Measurements from ENCODE around the gene ANKRD34A.

Gene ANKRD34A

DNA sequence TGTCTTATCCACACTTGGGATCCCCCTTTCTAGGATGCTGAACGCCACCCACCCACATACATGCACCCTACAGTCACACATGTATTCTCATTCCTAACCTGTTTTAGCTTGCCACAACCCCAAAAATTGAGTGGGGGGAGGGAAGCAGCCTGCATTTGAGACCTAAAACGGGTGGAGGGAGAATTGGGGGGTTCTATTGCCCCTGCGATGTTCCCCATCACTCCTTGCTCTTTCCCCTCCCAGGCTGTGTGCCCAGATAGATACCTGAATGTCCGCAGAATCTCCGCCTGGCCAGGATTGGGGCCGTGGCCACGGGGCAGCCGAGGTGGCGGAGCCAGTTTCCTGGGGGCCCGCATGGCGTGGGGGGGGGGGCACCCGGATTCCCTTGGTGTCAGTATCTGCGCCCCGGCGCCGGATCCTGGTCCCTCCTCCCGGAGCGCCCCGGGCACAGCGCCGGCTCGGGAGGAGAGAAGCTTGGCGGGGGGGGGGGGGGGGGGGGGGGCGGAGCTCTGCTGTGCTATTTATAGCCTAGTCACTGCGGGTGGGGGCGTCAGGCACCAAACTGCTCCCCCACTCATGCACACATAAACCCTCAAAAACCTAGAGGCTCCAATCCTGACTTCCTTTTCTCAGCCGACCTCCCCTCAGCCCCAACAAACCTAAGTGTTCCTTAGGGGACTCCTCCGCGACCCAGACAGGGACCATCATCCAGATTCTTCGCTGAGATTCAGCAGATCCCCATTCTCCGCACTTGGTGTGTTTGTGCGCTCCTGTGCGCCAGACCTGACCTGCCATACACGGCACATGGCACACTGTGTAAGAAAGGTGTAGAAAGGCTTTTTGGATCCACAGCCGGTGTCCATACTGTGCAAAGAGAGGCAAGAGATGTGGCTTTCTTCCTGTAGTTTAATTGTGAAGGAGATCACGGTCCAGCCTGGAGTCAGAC, 1.9 kb downstream of the ANKRD34A start:
- ATAC-seq: no peak
- Mint-ChIP-seq H3K27ac (peak overlapping the region; percentile 88), H3K9me3 (no peaks in the 10 kb centered on the region), H3K4me3 (peak overlapping the region; percentile 75), H3K4me1 (peaks cover 64% of the 10 kb centered on the region), H3K36me3 (peaks cover 20% of the 10 kb centered on the region)
- DNase-seq (ENCODE audit: low spot score in 2 of 2): peak in 1 of 2 donors; percentile 73

- Mint-ChIP-seq H3K4me1 (peaks cover 71% of the 10 kb centered on the region), H3K27ac (peak overlapping the region; percentile 88), H3K9me3 (no peaks in the 10 kb centered on the region), H3K36me3 (peaks cover 20% of the 10 kb centered on the region), H3K4me3 (peak overlapping the region; percentile 75)
- peak; percentile 40 to 75 for DNase-seq (ENCODE audit: low spot score in 2 of 2)
- peak; percentile 1 for ATAC-seq
Measured at GRCh38 chr1:145961425-145962156, 2.8 kb downstream of the ANKRD34A start.

- H3K9me3 Mint-ChIP-seq: no peaks in the 10 kb centered on the region
Measured at GRCh38 chr1:145961109-145961424, 3.3 kb downstream of the ANKRD34A start.

DNA sequence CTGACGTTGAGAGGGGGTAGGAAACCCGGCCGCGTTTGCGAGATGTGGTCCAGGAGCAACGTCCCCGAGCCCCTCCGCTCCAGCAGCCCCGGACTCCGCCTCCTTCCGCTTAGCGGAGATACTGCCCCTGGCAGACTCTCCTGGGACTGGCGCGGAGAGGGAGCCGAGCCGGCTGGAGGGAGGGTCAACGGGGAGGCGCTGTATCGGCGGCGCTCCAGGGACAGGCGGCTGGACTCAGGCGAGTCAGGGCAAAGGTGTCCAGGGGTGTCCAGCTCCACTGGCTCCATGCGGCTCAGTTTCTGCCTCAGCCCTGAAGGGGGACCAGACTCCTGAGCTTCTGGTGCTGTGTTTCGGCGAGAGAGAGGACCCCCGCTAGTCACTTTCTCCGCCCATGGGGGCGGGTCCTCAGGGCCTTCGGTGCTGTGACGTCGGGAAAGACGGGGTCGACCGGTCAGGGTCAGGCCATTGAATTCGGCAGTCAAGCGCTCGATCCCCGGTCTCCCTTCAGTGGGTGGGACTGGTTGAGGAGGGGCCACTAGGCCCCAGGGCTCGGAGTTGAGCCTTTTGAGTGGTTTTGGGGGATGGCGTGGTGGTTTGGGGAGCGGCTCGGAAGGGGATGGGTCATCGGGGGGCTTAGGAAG, 3.8 kb downstream of the ANKRD34A start:
- H3K4me3 Mint-ChIP-seq: peak overlapping the region; percentile 75
- peaks cover 81% of the 10 kb centered on the region for H3K4me1 Mint-ChIP-seq
- H3K9me3 Mint-ChIP-seq: no peaks in the 10 kb centered on the region
- peak overlapping the region; percentile 88 for H3K27ac Mint-ChIP-seq
- DNase-seq (ENCODE audit: low spot score in 2 of 2) (peak; percentile 27 to 78), ATAC-seq (no peak)
- peaks cover 20% of the 10 kb centered on the region for H3K36me3 Mint-ChIP-seq

More at GRCh38 chr1:145961109-145961424, 3.3 kb downstream of the ANKRD34A start:
- ATAC-seq (no peak), DNase-seq (ENCODE audit: low spot score in 2 of 2) (no peak)
- Mint-ChIP-seq H3K27ac (peak overlapping the region; percentile 88), H3K4me1 (peaks cover 76% of the 10 kb centered on the region), H3K36me3 (peaks cover 20% of the 10 kb centered on the region), H3K4me3 (peak overlapping the region; percentile 75)

DNA sequence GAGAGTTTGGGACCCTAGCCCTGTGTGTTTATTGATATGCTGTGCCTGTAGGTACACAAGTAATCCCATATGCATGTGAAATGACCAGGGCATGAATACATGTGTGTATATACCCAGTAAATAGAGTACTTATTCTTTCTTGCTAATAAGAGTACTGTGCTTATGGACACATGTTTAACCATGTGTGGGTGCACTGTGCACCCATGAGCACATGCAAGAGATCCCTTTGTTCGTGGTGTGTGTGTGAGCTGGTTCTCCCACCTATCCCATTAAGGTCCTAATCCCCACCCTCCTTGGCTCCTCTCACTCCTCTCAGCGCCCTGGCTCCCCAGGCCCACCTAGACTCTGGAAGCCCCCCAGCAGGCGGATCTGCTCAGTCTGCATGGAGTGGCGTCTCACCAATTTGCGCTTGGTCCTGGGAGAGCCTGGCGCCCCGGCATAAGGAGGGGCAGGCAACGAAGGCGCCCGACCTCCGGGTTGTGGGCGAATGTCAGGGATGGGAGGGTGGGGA, 4.4 kb downstream of the ANKRD34A start:
- H3K4me3 Mint-ChIP-seq: peak overlapping the region; percentile 75
- ATAC-seq (no peak), DNase-seq (ENCODE audit: low spot score in 2 of 2) (no peak)
- H3K36me3 Mint-ChIP-seq: peaks cover 20% of the 10 kb centered on the region
- peaks cover 82% of the 10 kb centered on the region for H3K4me1 Mint-ChIP-seq
- no peaks in the 10 kb centered on the region for H3K9me3 Mint-ChIP-seq
- peak overlapping the region; percentile 88 for H3K27ac Mint-ChIP-seq

GRCh38 chr1:145959333-145959732, 5.0 kb downstream of the ANKRD34A start:
- H3K4me3 Mint-ChIP-seq: peak overlapping the region; percentile 75

DNA sequence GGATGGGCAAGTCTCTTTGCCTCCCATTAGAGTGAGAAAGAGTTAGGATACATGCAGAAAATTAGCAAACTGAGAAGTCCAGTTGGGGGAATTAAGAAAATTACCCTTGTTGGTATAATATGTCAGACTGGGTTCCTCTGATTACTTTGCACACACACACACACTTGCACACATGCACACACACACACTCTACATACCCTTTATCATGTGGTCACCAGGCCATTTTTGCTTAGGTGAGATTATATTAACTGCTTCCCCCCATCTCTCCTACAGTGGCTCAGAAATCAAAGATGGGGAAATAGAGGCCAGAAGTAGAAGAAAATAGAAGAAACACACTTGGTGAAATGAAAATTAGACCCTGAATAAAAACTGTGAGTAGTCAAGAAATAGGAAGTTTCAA, 5.6 kb downstream of the ANKRD34A start:
- Mint-ChIP-seq H3K4me1 (peaks cover 86% of the 10 kb centered on the region), H3K36me3 (peaks cover 14% of the 10 kb centered on the region), H3K4me3 (peak overlapping the region; percentile 75), H3K9me3 (no peaks in the 10 kb centered on the region), H3K27ac (no peak overlapping the region)
- DNase-seq (ENCODE audit: low spot score in 2 of 2): no peak
- no peak for ATAC-seq

More at GRCh38 chr1:145959333-145959732, 5.0 kb downstream of the ANKRD34A start:
- no peak for ATAC-seq
- no peak for DNase-seq (ENCODE audit: low spot score in 2 of 2)
- Mint-ChIP-seq H3K27ac (no peak overlapping the region), H3K9me3 (no peaks in the 10 kb centered on the region), H3K36me3 (peaks cover 18% of the 10 kb centered on the region), H3K4me1 (peaks cover 86% of the 10 kb centered on the region)

GRCh38 chr1:145957443-145958319, 6.7 kb downstream of the ANKRD34A start, which contains the start of gene LIX1L:
Gene LIX1L, minus strand, starts transcription at chr1:145958017. Its CDS starts 90 bp downstream, at chr1:145957927.
- H3K36me3 Mint-ChIP-seq: peaks cover 23% of the 10 kb centered on the region
- ATAC-seq (peak; percentile 94), DNase-seq (ENCODE audit: low spot score in 2 of 2) (peak; percentile 85 to 96)
- H3K9me3 Mint-ChIP-seq: no peaks in the 10 kb centered on the region
- H3K4me3 Mint-ChIP-seq: peak within 1 kb of the TSS; percentile 75
- peaks cover 79% of the 10 kb centered on the region for H3K4me1 Mint-ChIP-seq
- peak within 1 kb of the TSS; percentile 73 for H3K27ac Mint-ChIP-seq

DNA sequence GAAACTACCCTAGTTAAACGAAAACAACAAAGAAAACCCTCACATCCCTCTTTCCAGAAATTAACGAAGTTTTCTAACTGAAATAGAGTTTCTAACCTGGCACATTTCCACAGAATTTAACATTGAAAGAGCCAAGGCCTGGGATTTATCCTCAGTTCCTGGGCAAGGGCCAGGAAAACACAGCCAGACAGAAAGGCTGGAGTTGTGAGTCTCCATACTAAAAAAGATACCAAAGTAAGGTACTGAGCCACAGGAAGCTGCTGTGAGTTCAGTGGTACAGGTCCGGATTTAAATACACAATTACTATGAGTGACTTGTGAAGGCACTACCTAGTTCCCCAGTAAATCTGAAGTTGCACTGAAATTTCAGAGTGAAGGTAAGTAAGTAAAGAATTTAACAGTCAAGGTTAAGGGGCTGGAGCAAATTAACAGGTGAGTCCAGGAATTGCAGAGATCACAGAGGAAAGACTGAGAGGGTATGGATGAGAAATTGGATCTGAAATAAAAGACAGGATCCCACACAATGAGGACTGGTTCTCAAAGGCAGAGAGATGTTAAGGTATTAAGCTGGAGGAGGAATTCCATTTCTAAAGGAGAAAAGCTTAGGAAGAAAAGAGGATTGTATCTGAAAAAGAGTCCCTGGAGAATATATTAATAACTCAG, 7.5 kb downstream of the ANKRD34A start:
- no peak for ATAC-seq
- Mint-ChIP-seq H3K36me3 (peaks cover 24% of the 10 kb centered on the region), H3K4me3 (peak overlapping the region; percentile 75), H3K27ac (peak overlapping the region; percentile 73), H3K4me1 (peaks cover 75% of the 10 kb centered on the region), H3K9me3 (no peaks in the 10 kb centered on the region)
- DNase-seq (ENCODE audit: low spot score in 2 of 2): no peak

DNA sequence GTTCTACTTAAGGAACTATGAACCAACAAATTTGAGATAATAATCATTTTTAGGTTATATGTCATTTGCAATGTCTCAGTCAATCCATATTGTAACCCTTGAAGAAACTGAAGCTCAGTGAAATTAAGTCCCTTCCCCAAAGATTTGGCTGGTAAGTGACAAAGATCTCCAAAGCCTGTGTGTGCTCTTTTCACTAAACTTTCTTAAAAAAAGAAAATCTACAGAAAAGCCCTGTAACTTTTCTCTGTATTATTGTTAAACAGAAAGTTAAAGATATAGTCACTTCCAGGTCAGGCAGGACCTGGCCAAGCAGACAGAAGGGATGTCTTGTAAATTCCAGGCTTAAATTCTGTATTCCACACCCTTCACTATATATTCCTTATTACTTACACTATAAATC, 8.0 kb downstream of the ANKRD34A start:
- peak overlapping the region; percentile 75 for H3K4me3 Mint-ChIP-seq
- H3K4me1 Mint-ChIP-seq: peaks cover 75% of the 10 kb centered on the region
- ATAC-seq (no peak), DNase-seq (ENCODE audit: low spot score in 2 of 2) (no peak)
- H3K36me3 Mint-ChIP-seq: peaks cover 26% of the 10 kb centered on the region
- H3K9me3 Mint-ChIP-seq: no peaks in the 10 kb centered on the region
- H3K27ac Mint-ChIP-seq: peak overlapping the region; percentile 73

DNA sequence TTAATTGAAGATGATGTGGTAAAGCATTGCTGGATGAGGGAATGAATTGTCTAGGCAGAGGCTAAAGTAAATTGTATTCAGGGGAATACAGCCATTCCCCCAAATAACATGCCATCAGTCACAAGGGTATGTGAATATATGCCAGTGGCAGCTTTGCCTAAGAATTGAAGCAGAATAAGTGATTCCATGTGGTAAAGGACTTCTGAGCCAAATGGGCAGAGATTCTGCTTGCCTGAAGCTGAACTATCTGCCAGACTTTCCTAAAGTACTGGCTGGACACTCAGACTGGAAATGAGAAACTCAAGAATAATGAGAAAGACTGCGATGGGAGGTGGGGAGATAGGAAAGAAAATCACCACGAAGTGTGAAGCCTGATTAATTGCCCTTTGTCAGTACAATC, 8.9 kb downstream of the ANKRD34A start:
- DNase-seq (ENCODE audit: low spot score in 2 of 2) (no peak), ATAC-seq (no peak)
- no peaks in the 10 kb centered on the region for H3K9me3 Mint-ChIP-seq
- H3K4me1 Mint-ChIP-seq: peaks cover 73% of the 10 kb centered on the region
- peak overlapping the region; percentile 75 for H3K4me3 Mint-ChIP-seq
- no peak overlapping the region for H3K27ac Mint-ChIP-seq
- H3K36me3 Mint-ChIP-seq: peaks cover 20% of the 10 kb centered on the region

DNA sequence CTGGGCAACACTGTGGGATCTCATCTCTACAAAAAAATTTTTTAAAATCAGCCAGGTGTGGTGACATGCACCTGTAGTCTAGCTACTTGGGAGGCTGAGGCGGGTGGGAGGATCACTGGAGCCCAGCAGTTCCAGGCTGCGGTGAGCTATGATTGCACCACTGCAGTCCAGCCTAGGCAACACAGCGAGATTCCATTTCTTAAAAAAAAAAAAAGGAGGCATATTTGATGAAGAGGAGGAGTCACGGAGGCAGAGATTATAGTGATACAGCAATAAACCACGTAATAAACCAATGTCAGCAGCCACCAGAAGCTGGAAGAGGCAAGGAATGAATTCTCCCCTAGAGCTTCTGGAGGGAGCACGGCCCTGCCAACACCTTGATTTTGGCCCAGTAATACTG, 10.5 kb downstream of the ANKRD34A start:
- Mint-ChIP-seq H3K4me3 (no peak overlapping the region), H3K27ac (peak overlapping the region; percentile 24)

GRCh38 chr1:145952903-145953302, 11.5 kb downstream of the ANKRD34A start:
- Mint-ChIP-seq H3K4me1 (peaks cover 66% of the 10 kb centered on the region), H3K4me3 (no peak overlapping the region), H3K9me3 (no peaks in the 10 kb centered on the region), H3K36me3 (peaks cover 21% of the 10 kb centered on the region), H3K27ac (no peak overlapping the region)
- DNase-seq (ENCODE audit: low spot score in 2 of 2) (no peak), ATAC-seq (no peak)

More for the DNA sequence above, 10.5 kb downstream of the ANKRD34A start:
- Mint-ChIP-seq H3K9me3 (no peaks in the 10 kb centered on the region), H3K36me3 (peaks cover 20% of the 10 kb centered on the region), H3K4me1 (peaks cover 75% of the 10 kb centered on the region)
- DNase-seq (ENCODE audit: low spot score in 2 of 2) (no peak), ATAC-seq (no peak)

DNA sequence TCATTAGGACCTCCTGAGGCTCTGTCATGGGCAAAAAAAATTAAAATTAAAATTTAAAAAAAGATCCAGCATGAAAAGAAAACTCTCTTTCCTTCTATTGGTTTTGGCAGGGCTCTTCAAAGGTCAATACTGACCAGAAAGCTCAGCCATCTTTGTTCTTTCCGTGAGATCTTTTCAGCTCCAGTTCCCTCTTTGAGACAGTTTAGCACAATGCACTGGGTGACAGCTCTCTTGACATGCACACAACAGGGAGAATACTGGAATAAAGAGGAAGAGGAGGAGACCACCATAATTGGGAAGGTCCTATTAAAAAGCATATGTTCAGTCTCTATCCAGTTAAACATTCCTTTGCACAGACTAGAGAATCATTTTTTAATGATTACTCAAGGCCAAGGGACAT, 12.8 kb downstream of the ANKRD34A start:
- H3K9me3 Mint-ChIP-seq: no peaks in the 10 kb centered on the region
- DNase-seq (ENCODE audit: low spot score in 2 of 2) (no peak), ATAC-seq (no peak)
- peaks cover 57% of the 10 kb centered on the region for H3K4me1 Mint-ChIP-seq
- H3K27ac Mint-ChIP-seq: no peak overlapping the region
- H3K4me3 Mint-ChIP-seq: no peak overlapping the region
- peaks cover 34% of the 10 kb centered on the region for H3K36me3 Mint-ChIP-seq

Data from stimulated activated effector memory CD8-positive, alpha-beta T cell treated with anti-CD3 and anti-CD28 coated beads, Interleukin-12 subunit alpha, Interleukin-12 subunit beta, amount 100 ng/mL, for 72 hours (primary cell).